PC-3 (cell line): ENCODE results near the gene CCNY.

Experiments
- CTCF ChIP-seq: fragments of 300-600 bp; sonication (generic); conservative IDR thresholded peaks from 2 replicates; pipeline ENCODE4 v1.5.1; 2017; ENCODE audit warnings: antibody characterized with exemption, low read depth, mild to moderate bottlenecking, low read length
- EZH2 ChIP-seq: fragments of 300-600 bp; sonication (generic); IDR thresholded peaks from one replicate; pipeline ENCODE4 v1.6.1; 2017; ENCODE audit warnings: antibody characterized with exemption, mild to moderate bottlenecking, low read length; ENCODE audit not compliant: unreplicated experiment

- no peak for TF ChIP-seq EZH2
- TF ChIP-seq CTCF: no peak
Measured at GRCh38 chr10:35486297-35486990, 150.1 kb downstream of the CCNY start.
